ENCODE measurements around the gene RPUSD1. TPM values are rescaled to one million over a fixed set of nuclear protein-coding genes. Genes with fewer than 3 reads are reported as not detected.

Gene RPUSD1
- total RNA-seq, 1 donor from 2014 or later: 16.3 TPM

DNA sequence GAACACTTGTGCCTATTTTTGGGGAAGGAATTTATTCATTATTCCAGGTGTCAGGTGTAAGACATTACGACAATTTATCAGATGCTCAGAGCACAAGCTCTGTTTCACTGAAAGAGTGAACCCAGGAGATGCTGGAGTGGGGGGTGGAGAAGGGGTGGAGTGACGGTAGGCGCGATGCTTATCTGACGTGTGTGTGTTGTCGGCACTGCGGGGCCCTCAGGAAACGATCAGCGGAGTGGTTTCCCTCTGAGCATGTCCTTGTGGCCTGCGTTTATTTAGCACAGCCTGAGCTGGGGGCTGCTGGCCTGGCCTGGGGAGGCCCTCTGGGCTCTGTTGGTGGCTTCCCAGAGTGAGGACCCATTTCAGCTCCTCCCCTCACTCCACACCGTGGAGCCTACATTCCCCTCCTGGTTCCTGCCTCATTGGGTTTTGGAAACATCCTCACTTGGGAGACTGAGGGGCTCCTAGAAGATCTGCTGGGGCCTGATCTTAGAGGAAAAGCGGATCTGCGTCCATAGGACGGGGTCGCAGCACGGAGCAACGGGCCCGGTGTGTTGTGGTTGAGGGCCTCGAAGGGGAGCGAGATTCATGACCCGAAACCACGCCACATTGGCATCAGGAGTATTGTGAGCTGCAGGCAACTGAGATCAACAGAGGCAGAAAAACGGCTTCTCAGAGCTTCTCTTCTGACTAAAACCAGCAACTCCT, 31.3 kb upstream of the RPUSD1 start:
- no peak for DNase-seq (ENCODE audit: low read depth in 2 of 2)

GRCh38 chr16:818592-818991, 30.4 kb upstream of the RPUSD1 start:
- no peak for DNase-seq (ENCODE audit: low read depth in 2 of 2)

- DNase-seq (ENCODE audit: low read depth in 2 of 2): no peak
Measured at GRCh38 chr16:818132-818531, 30.0 kb upstream of the RPUSD1 start.

DNA sequence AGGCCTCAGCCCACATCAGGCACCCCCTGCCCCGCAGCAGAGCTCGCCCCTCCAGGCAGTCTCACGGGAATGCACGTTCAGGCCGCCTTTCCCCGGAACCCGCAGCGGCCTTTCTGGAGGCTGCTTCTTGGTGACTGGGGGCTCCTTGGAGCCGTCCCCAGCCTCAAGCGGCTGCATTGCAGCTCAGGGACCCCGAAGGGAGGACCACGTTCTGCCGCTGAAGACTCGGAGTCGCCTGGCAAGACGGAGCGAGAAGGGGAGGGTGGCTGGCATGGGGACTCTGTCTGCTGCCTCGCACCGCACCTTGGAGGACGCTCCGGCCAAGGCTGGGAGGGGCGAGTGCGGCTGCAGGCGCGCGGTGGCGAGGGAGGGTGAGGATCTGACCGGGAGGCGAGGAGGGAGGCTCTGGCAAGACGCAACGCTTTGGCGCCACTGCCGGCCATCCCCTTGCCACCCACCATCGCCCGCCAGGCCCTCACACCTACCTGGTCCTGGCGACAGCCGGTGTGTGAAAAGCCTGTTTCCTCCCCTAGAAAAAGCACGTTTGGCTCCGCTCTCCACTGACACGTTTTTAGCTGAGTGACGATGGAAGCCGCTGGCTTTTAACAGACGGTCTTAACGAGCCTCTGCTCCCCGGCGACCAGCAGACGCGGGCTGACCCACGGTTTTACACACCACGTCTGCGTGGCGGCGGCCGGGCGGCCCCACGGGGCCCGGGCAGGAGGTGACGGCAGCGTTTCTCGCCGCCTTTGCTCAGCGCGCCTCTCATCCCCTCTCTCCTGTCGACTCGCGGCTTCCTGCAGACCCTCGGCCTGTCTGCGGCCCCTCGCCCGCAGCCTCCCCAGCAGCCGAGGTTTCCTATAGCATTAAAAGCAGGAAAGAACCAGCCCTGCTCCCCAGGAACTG, 29.1 kb upstream of the RPUSD1 start:
- DNase-seq (ENCODE audit: low read depth in 2 of 2): no peak

GRCh38 chr16:815861-816260, 27.7 kb upstream of the RPUSD1 start:
- no peak for DNase-seq (ENCODE audit: low read depth in 2 of 2)

DNA sequence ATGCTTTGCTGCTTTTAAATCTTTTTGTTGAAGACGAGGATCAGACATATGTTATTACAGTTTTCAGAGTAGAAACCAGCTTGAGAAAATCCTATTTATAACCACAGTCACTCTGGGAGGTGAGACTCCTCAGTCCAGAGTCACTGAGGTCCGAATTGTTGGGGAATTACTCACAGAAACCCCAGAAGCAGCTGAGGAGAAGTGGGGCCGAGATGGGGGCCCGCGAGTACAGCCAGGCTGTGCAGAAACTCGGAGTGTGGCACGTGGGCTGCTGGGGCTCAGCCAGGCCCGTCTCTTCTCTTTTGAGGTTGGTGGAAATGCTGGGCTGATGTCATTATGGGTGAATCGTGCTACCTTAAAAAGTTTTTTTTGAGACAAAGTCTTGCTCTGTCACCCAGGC, 26.8 kb upstream of the RPUSD1 start:
- no peak for DNase-seq (ENCODE audit: low read depth in 2 of 2)

DNA sequence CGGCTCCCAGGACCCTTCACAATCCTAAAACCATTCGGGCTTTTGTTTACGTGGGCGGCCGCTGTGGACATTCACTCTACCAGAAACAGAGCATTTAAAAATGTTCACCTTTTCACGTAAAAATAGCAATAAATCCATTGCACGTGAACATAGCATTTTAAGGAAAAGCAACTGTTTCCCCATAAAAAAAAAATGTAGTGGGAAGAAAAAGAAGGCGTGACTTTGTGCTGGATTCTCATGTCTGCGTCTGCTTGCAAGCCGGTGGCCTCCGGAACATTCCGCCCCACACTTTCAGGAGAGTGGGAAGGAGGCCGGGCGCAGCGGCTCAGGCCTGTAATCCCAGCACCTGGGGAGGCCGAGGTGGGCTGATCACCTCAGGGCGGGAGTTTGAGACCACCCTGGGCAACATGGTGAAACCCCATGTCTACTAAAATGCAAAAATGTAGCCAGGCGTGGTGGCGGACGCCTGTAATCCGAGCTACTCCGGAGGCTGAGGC, 25.8 kb upstream of the RPUSD1 start:
- no peak for DNase-seq (ENCODE audit: low read depth in 2 of 2)

DNA sequence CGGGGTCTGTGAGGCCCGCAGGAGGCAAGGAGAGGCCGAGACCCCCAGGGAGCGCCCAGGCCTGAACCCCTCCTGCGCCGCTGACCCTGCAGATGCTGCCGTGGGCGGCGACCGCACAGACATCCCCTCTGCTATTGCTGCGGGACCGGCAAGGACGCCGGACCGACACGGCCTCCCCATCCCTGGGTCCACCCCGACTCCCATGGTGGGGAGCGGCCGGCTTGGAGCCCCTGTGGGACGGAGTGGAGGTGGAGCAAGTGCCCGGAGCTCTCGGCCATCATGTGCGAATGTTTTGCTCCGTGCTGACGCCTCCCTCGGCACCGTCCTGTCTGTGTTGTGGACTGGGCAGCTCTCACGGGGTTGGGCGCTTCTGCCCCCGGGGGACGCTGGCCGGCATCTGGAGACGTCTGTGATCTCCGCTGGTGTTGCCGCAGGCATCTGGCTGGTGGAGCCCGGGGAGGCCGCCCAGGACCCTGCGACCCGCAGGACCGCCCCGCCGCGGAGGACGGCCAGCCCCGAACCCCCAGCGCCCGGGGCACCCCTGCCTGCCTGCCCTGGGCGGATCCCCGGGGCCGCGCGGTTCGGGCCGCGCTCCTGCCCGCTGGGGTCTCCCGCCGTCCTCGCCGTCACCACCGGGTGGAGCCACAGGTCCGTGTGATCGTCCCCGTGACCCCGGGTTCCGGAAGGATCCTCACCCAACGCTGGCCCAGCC, 25.2 kb upstream of the RPUSD1 start:
- peak in 1 of 2 donors; percentile 47 for DNase-seq (ENCODE audit: low read depth in 2 of 2)

DNA sequence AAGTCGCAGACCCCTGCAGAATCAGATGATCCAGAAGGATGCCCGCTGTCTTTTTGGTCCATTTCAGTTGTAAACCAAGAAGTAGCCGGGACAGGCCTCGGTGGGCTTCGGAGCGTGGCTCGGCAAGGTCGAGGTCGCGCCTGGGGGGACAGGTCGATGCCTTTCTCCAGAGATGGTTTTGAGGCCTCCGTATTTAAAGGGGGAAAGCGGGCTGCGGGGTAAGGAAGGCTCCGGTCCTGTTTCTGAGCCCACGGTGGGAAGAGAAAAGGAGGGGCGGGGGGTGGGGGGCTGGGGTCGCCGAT, 19.9 kb upstream of the RPUSD1 start:
- DNase-seq (ENCODE audit: low read depth in 2 of 2): no peak

- DNase-seq (ENCODE audit: low read depth in 2 of 2): peak; percentile 96 to 97
Measured at GRCh38 chr16:807347-808084, 19.3 kb upstream of the RPUSD1 start.

- DNase-seq (ENCODE audit: low read depth in 2 of 2): no peak
Measured at GRCh38 chr16:805474-805873, 17.3 kb upstream of the RPUSD1 start.

DNA sequence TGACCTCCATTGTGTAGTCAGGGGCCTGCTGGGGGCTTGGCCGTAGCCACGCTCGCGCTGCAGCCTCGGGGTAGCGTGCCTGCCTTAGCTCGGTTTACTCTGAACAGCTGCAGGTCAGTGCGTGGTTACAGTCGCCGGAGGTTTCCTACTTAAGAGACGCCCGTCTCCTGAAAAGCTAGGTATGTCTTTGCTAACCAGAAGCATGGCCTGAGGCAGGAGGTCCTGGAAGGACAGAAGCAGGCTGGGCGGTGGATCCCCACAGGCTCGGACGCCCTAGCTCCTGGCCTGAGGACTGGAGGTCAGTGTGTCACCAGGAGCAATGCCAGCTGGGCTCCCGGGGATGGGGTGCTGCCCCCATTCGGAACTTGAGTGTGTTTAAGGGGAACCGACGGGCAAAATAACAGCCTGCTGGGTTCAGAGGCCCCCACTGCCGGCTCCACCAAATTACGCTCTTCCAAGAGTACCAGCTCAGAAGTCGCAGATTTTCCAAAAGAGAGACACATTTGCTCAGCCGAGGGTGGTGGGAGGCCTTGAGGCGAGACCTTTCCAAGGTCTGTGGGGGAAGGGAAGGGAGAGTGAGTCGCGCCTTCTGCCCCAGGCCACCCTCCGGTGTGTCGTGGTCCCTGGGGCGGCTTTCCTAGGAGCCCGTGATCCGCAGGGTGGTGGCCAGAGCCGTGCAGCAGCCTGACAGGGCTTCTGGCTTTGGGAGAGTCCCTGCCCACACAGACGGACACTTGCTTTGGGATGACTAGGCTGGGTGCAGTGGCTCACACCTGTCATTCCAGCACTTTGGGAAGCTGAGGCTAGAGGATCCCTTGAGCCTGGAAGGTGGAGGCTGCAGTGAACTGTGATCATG, 16.2 kb upstream of the RPUSD1 start:
- DNase-seq (ENCODE audit: low read depth in 2 of 2): no peak

DNA sequence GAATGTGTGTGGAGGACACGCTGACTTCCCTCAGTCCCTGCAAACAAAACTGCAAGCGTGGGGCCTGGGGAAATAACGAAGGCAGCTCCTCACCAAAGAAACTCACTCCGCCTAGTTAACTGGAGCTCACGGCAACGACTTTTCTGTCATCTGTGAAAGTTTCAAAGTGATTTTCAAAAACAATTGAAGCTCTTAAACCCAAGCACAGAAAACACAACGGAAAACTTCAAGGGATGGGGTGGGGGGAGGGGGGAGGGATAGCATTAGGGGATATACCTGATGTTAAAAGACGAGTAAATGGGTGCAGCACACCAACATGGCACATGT, 15.5 kb upstream of the RPUSD1 start:
- DNase-seq (ENCODE audit: low read depth in 2 of 2): no peak

DNA sequence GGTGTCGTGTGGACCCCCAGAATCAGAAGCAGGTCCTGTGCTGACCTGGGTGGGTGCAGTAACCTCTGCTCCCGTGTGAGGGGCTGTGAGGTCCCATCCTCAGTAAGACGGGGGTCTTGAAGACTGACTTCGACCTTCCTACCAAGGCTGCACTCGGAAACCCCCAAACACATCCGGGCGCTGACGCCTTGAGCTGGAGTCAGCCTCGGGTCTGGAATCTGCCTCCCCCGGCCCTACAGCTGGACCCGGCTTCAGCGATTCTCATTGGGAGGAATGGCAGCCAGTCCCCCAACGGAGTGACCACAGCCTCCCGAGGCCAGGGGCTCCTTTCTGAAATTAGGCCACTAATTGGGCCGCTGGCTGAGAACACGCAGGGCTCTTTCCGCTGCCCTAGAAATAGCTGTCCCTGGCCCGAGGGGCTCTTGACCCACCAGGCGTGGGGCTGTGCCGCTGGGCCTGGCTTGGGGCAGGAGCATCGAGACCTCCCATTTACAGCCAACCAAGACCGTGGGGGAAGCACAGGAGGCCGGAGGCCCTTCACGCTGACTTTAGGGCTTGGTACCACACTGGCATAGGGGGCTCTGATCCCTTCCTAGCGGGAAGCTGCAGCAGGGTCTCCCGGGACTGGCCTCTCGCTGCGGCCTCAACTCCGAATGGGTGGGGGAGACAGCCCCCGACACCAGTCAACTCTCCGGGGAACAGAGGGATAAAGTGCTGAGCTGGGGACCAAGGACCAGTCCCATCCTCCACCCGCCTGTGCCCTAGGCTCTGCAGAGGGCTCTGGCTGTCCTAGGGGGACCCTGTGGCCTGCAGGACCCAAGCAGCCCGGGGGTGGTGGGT, 15.0 kb upstream of the RPUSD1 start:
- no peak for DNase-seq (ENCODE audit: low read depth in 2 of 2)

- no peak for DNase-seq (ENCODE audit: low read depth in 2 of 2)
Measured at GRCh38 chr16:802461-802860, 14.3 kb upstream of the RPUSD1 start.

GRCh38 chr16:801584-802363, 13.6 kb upstream of the RPUSD1 start:
- no peak for DNase-seq (ENCODE audit: low read depth in 2 of 2)

DNA sequence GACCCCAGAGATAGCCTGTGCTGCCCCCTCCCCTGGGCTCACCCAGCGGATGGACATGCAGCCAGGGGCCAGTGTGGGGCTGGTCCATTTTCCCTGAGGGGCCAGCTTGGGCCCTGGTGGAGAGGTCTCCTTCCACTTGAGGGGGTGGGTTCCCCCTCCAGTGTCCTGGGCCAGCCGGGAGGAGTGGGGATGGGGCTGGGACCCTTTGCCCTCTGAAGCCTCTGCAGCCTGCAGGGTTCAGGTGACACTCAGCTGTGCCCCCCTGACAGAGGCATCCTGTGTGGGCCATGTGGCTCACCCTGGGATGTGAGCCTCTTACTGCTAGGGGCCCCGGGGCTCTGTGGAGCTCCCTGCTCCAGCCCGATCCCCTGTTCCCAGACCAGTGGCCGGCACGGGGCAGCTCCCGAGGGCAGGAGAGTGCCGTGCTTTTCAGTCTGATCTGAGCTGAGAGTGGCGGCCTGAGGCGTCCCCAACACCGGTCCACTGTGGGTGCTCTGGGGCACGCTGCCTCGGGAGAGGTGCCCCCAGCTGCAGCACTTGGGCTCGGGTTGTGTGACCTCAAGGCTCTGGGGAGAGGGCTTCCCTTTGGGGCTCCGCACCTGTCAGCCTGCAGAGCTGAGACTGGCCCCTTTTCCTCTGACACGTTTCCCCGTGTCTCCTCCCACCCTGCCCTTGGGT, 12.8 kb upstream of the RPUSD1 start:
- DNase-seq (ENCODE audit: low read depth in 2 of 2): no peak
